Embryonic facial prominence (tissue), 1 donor: ENCODE results near the gene IFITM10.

Experiments
- DNase-seq: peaks from one replicate; pipeline ENCODE4 v3.0.0-alpha.2; 2016; ENCODE audit errors: extremely low spot score

IFITM10 gene

GRCh38 chr11:1750481-1750839 is at the start of gene IFITM10:
TSS of gene IFITM10 (minus strand) at chr11:1750595. CDS start at chr11:1750442, 153 bp downstream.
- no peak for DNase-seq

- no peak for DNase-seq
Measured at GRCh38 chr11:1797391-1798125, 47.2 kb upstream of the IFITM10 start.

- no peak for DNase-seq
Measured at GRCh38 chr11:1796413-1797011, 46.1 kb upstream of the IFITM10 start.

GRCh38 chr11:1793081-1793480 is 42.7 kb upstream of the IFITM10 start:
- no peak for DNase-seq

- no peak for DNase-seq
Measured at GRCh38 chr11:1792461-1792860, 42.1 kb upstream of the IFITM10 start.

- no peak for DNase-seq
Measured at GRCh38 chr11:1791912-1792311, 41.5 kb upstream of the IFITM10 start.

- DNase-seq: no peak
Measured at GRCh38 chr11:1786466-1786865, 36.1 kb upstream of the IFITM10 start.

GRCh38 chr11:1785749-1786413 is 35.5 kb upstream of the IFITM10 start:
- DNase-seq: no peak

GRCh38 chr11:1784761-1785650 is 34.6 kb upstream of the IFITM10 start:
- no peak for DNase-seq

- no peak for DNase-seq
Measured at GRCh38 chr11:1783725-1784529, 33.5 kb upstream of the IFITM10 start.

GRCh38 chr11:1782831-1783724 is 32.7 kb upstream of the IFITM10 start:
- DNase-seq: no peak

- DNase-seq: no peak
Measured at GRCh38 chr11:1782031-1782590, 31.7 kb upstream of the IFITM10 start.

GRCh38 chr11:1781593-1781975 is 31.2 kb upstream of the IFITM10 start:
- DNase-seq: no peak

- DNase-seq: no peak
Measured at GRCh38 chr11:1780700-1781592, 30.6 kb upstream of the IFITM10 start.

GRCh38 chr11:1779806-1780699 is 29.7 kb upstream of the IFITM10 start:
- no peak for DNase-seq

- DNase-seq: no peak
Measured at GRCh38 chr11:1779034-1779805, 28.8 kb upstream of the IFITM10 start.
